Neural cell (in vitro differentiated cells): Measurements from ENCODE around the gene GRB2.

Source experiments
- CTCF ChIP-seq: fragments of 450-650 bp; IDR thresholded peaks from 2 replicates; pipeline ENCODE4 v1.5.1; 2014; ENCODE audit warnings: antibody characterized with exemption, mild to moderate bottlenecking, moderate library complexity; ENCODE audit not compliant: poor library complexity, severe bottlenecking
- EZH2 ChIP-seq: fragments of 200-600, 300-800 bp; shearing (Covaris generic), sonication (generic); IDR thresholded peaks from 2 replicates; pipeline ENCODE4 v1.6.1; 2014; ENCODE audit warnings: antibody characterized with exemption, low read length, borderline replicate concordance, mild to moderate bottlenecking; ENCODE audit not compliant: insufficient read depth, poor library complexity, severe bottlenecking
- RAD21 ChIP-seq: fragments of 450-650 bp; conservative IDR thresholded peaks from 2 replicates; pipeline ENCODE4 v1.6.1; 2014; ENCODE audit warnings: antibody characterized with exemption, mild to moderate bottlenecking, moderate library complexity
- REST ChIP-seq: IDR thresholded peaks from 2 replicates; pipeline ENCODE4 v1.6.1; 2012; ENCODE audit warnings: borderline replicate concordance
- TAF1 ChIP-seq: IDR thresholded peaks from 2 replicates; pipeline ENCODE4 v1.6.1; 2012; ENCODE audit warnings: low read depth

DNA sequence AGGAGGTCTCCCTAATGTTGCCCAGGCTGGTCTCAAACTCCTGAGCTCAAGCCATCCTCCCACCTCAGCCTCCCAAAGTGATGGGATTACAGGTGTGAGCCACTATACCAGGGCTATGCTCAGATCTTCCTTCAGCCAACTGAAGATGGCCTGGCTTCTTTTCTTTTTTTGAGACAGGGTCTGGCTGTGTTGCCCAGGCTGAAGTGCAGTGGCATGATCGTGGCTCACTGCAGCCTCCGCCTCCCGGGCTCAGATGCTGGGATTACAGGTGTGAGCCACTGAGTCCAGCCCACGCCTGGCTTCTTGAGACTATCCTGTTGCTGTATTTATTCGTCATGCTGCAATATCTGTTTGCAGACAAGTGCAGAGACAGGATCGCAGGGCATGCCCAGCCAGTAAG, 120.4 kb downstream of the GRB2 start:
- TF ChIP-seq CTCF (no peak), EZH2 (no peak), TAF1 (no peak), RAD21 (no peak), REST (no peak)
